Activated CD4-positive, alpha-beta memory T cell treated with anti-CD3 and anti-CD28 coated beads, Interleukin-2, amount 10 ng/mL, durations not matched to agents 7 days and 5 days (primary cell): ENCODE data around the gene GID4. TPM values are rescaled to one million over a fixed set of nuclear protein-coding genes. Genes with fewer than 3 reads are reported as not detected.

Experiments
- CTCF ChIA-PET: fragments of 350-600 bp; sonication (Branson Sonifier 250); formaldehyde crosslinking; loops from one replicate; lab custom pipeline; 2021; ENCODE audit warnings: antibody characterized with exemption, inconsistent platforms; lab: Charles Lee
- POLR2A ChIA-PET: fragments of 350-600 bp; sonication (Branson Sonifier 250); formaldehyde crosslinking; loops from one replicate; lab custom pipeline; 2021; ENCODE audit warnings: antibody characterized with exemption; lab: Charles Lee
- DNase-seq: peaks from one replicate; pipeline ENCODE4 v3.0.0-alpha.2; 2020
- H3K27ac Mint-ChIP-seq: one replicate; pipeline ENCODE4 v1.8.0; 2021; ENCODE audit warnings: mild to moderate bottlenecking, mixed read lengths
- H3K27me3 Mint-ChIP-seq: one replicate; pipeline ENCODE4 v1.8.0; 2021; ENCODE audit warnings: mixed read lengths
- H3K36me3 Mint-ChIP-seq: one replicate; pipeline ENCODE4 v1.8.0; 2021; ENCODE audit warnings: low read depth, mixed read lengths
- H3K4me1 Mint-ChIP-seq: one replicate; pipeline ENCODE4 v1.8.0; 2021; ENCODE audit warnings: mixed read lengths
- H3K4me3 Mint-ChIP-seq: one replicate; pipeline ENCODE4 v1.8.0; 2021; ENCODE audit warnings: mild to moderate bottlenecking, mixed read lengths
- H3K9me3 Mint-ChIP-seq: one replicate; pipeline ENCODE4 v1.8.0; 2021; ENCODE audit warnings: mixed read lengths
- total RNA-seq, 2 experiments: library from RNA; stranded (reverse); gene quantifications; one replicate each; pipeline ENCODE4 v1.2.3, GENCODE V29; 2021

Gene GID4
- total RNA-seq, 2 experiments from 2014 or later: 9.3 to 10.2 TPM

DNA sequence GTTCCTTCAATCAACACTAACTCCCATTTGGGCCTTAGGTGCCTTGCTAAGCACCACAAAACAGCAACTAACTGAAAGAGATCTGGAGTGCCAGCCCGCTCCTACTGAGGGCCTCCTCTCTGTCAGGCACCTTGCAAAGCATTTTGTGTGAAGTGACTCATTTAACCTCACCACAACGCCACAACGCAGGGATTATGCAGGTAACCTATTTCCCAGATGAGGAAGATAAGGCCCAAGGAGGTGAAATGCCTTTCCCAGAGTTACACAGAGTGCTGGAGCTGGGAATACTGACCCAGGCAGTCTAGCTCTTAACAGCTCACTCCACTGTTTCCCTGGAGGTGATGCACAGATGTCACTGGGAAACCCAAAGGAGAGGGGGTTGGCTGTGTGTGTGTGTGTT, 33.7 kb upstream of the GID4 start:
- POLR2A ChIA-PET: no interaction called here
- CTCF ChIA-PET: no interaction called here
- Mint-ChIP-seq H3K36me3 (no peaks in the 10 kb centered on the region), H3K4me3 (no peak overlapping the region), H3K4me1 (peaks cover 9% of the 10 kb centered on the region), H3K9me3 (no peaks in the 10 kb centered on the region), H3K27me3 (no peaks in the 10 kb centered on the region), H3K27ac (no peak overlapping the region)
- no peak for DNase-seq

DNA sequence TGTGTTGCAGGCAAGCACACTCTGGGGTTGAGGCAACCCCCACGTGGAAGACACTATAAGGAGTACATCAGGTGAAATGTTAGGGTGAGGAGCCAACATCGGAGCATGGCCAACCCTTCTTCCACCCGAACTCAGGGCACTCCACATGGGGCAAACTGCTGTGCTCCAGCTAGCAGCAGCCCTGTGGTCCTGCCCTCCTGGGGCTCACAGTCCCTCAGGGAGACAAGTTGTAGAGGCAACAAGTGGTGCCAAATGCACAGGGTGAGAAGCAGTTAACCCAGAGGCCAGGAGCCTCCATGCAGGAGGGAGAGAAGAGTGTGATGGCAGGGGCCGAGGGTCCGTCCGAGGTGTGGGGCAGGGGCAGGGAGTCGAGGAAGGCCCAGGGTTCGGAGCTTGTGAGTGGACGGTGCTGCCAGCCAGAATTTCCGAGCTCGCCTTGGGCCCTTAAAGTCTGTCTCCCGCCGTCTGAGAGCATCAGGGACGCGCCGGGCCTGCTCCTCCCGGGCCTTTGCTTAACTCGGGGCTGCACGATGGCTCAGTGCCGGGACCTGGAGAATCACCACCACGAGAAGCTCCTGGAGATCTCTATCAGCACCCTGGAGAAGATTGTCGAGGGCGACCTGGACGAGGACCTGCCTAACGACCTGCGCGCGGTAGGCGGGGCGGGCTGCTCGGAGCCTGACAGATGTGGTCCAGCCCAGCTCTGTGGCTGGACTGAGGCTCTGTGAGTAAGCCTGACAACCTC, 32.5 kb upstream of the GID4 start:
- no peaks in the 10 kb centered on the region for H3K27me3 Mint-ChIP-seq
- H3K4me3 Mint-ChIP-seq: no peak overlapping the region
- H3K36me3 Mint-ChIP-seq: no peaks in the 10 kb centered on the region
- DNase-seq: no peak
- no peaks in the 10 kb centered on the region for H3K9me3 Mint-ChIP-seq
- H3K27ac Mint-ChIP-seq: no peak overlapping the region
- ChIA-PET POLR2A (no interaction called here), CTCF (no interaction called here)
- peaks cover 9% of the 10 kb centered on the region for H3K4me1 Mint-ChIP-seq

DNA sequence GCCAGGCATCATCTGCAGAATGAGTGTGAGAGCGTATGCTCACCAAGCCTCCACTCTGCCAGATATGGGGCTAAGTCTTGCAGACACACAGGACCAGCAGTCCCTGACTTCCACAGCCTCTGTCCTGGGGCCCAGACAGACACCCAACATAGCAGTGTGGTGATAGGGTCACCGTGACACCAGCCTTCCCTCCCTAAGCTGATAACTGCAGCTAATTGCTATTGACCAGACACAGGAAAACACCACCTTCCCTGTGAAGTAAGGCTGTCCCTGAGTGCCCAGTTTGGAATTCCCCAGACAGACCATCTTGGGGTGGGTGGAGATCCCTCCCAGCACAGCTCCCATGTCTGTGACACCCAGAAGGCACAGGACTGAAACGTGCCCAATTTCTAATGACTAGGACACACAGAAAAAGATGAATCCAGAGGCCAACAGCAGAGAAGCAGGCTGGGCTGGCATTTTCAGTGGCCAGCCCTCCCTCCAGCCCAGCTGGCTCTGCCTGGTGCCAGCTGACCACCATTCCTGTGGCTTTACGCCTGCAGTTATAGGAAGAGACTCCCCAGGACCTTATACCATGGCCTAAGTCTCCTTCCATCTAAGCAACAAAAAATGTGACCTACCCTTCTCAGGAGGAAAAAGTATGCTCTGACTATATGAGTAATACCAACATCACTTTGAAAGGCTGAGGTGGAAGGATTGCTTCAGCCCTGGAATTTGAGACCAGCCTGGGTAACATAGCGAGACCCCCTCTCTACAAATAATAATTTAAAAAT, 30.5 kb upstream of the GID4 start:
- no peaks in the 10 kb centered on the region for H3K9me3 Mint-ChIP-seq
- no peak for DNase-seq
- CTCF ChIA-PET: no interaction called here
- no peak overlapping the region for H3K4me3 Mint-ChIP-seq
- POLR2A ChIA-PET: no interaction called here
- H3K36me3 Mint-ChIP-seq: no peaks in the 10 kb centered on the region
- H3K4me1 Mint-ChIP-seq: peaks cover 9% of the 10 kb centered on the region
- H3K27ac Mint-ChIP-seq: no peak overlapping the region
- no peaks in the 10 kb centered on the region for H3K27me3 Mint-ChIP-seq

DNA sequence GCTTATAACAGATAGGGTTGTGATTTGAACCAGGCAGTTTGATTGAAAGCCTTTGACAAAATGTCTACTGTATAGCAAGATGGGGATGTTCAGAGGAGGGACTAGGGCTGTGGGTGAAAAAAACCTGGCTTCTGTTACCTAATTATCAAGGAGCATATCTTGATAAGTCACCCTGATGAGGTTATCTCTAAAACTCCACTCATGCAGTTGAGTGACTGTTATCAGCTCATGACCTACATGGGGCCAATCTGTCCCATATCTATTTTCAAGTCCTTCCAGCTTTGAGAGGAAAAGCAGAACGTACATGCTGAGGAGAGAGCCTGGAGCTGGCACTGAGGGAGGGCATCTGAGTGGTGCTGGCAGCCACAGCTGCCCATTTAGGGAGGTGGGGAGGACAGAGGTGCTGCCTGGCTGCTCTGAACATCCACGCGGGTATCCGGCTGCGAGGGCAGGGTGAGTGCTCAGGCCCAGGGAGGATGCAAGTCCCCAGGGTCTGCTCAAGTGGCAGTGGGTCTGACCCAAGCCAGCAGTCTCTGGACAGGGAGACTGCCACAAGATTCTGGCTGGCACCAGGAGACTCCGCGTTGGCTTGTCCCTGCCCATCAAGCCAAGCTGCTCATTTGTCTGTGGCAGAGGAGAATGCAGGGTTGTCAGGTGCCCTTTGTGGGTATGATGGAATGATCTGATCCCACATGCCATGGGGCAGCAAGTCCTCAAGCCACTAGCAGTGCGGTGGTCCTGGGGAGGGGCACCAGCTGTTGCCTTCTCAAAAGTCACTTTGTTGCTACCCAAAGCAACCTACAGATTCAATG, 29.4 kb upstream of the GID4 start:
- Mint-ChIP-seq H3K4me1 (peaks cover 9% of the 10 kb centered on the region), H3K4me3 (no peak overlapping the region), H3K27me3 (no peaks in the 10 kb centered on the region), H3K27ac (no peak overlapping the region), H3K9me3 (no peaks in the 10 kb centered on the region), H3K36me3 (no peaks in the 10 kb centered on the region)
- ChIA-PET POLR2A (no interaction called here), CTCF (interaction anchor here (1.2 kb wide), 1 partner anchor 23 kb away, joined by 3 read pairs; no protein-coding TSS in a partner anchor)
- no peak for DNase-seq

DNA sequence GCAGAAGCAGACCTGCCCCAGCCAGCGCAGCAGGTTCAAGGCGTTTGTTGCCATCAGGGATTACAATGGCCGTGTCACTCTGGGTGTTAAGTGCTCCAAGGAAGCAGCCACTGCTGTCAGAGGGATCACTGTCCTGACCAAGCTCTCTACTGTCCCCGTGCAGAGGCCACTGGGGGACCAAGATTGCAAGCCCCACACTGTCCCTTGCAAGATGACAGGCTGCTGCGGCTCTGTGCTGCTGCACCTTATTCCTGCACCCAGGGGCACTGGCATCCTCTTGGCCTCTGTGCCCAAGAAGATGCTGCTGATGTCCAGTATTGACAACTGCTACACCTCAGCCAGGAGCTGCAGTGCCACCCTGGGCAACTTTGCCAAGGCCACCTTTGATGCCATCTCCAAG, 27.9 kb upstream of the GID4 start:
- Mint-ChIP-seq H3K27ac (no peak overlapping the region), H3K4me1 (no peaks in the 10 kb centered on the region), H3K4me3 (no peak overlapping the region), H3K9me3 (no peaks in the 10 kb centered on the region), H3K36me3 (no peaks in the 10 kb centered on the region), H3K27me3 (no peaks in the 10 kb centered on the region)
- POLR2A ChIA-PET: no interaction called here
- no peak for DNase-seq
- CTCF ChIA-PET: interaction anchor here (0.5 kb wide), 1 partner anchor 276 kb away, joined by 3 read pairs; no protein-coding TSS in a partner anchor

DNA sequence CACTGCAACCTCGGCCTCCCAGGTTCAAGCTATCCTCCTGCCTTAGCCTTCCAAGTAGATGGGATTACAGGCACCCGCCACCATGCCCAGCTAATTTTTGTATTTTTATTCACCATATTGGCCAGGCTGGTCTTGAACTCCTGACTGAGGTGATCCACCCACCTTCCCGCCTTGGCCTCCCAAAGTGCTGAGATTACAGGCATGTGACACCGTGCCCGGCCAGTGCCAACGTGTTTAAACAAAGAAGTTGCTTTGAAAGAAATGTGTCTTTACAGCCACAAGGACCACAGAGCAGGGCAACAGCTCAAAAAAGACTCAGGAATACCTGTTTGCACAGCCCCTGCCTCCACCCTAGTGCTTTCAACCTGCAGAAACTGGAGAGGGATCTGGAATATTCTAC, 25.2 kb upstream of the GID4 start:
- Mint-ChIP-seq H3K36me3 (peaks cover 2% of the 10 kb centered on the region), H3K27ac (no peak overlapping the region)

DNA sequence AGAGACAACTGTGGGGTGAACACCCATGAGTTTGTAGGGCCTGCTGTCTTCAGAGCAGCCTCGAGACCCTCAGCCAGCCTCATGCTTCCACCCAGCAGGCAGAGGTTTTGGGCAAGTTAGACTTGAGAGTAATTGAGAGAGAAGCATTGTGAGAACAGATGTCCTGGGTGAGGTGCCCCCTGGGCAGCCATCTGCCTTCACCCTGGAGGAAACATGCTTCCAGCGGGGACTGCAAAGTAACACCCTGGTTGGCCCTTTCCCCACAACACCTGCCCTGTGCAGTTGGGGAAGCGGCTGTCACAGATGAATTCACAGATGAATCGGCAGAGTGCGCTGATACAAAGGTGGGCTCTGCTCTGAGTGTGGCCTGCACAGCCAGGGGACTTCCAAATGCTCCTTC, 23.6 kb upstream of the GID4 start:
- H3K9me3 Mint-ChIP-seq: no peaks in the 10 kb centered on the region
- H3K36me3 Mint-ChIP-seq: peaks cover 2% of the 10 kb centered on the region
- H3K27ac Mint-ChIP-seq: no peak overlapping the region
- no peaks in the 10 kb centered on the region for H3K4me1 Mint-ChIP-seq
- no peak overlapping the region for H3K4me3 Mint-ChIP-seq
- CTCF ChIA-PET: no interaction called here
- no peaks in the 10 kb centered on the region for H3K27me3 Mint-ChIP-seq
- POLR2A ChIA-PET: no interaction called here
- DNase-seq: no peak

More for the DNA sequence above, 25.2 kb upstream of the GID4 start:
- no peak for DNase-seq
- H3K4me1 Mint-ChIP-seq: no peaks in the 10 kb centered on the region
- no peaks in the 10 kb centered on the region for H3K27me3 Mint-ChIP-seq
- CTCF ChIA-PET: no interaction called here
- POLR2A ChIA-PET: interaction anchor here (1.1 kb wide), 1 partner anchor 19 kb away, joined by 4 read pairs; no protein-coding TSS in a partner anchor
- no peak overlapping the region for H3K4me3 Mint-ChIP-seq
- H3K9me3 Mint-ChIP-seq: no peaks in the 10 kb centered on the region

DNA sequence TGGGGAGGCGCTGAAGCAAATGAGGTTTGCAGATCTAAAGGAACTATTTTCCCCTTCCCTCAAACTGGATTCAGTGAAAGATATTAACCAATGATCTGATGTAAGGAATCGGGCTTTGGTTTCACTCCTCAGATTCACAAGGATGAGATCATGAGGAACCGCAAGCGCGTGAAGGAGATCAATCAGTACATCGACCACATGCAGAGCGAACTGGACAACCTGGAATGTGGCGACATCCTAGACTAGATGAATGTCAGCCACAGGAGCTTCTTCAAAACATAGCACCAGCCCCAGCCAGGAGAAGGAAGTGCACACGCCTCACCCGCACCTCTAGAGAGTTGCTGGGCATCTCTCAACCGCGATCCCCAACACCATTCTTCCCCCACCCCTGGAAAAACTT, 22.8 kb upstream of the GID4 start:
- no peaks in the 10 kb centered on the region for H3K4me1 Mint-ChIP-seq
- H3K36me3 Mint-ChIP-seq: peaks cover 2% of the 10 kb centered on the region
- DNase-seq: no peak
- H3K4me3 Mint-ChIP-seq: no peak overlapping the region
- POLR2A ChIA-PET: no interaction called here
- CTCF ChIA-PET: interaction anchor here (0.7 kb wide), 1 partner anchor 572 kb away, joined by 6 read pairs; no protein-coding TSS in a partner anchor
- H3K9me3 Mint-ChIP-seq: no peaks in the 10 kb centered on the region
- no peak overlapping the region for H3K27ac Mint-ChIP-seq
- H3K27me3 Mint-ChIP-seq: no peaks in the 10 kb centered on the region

DNA sequence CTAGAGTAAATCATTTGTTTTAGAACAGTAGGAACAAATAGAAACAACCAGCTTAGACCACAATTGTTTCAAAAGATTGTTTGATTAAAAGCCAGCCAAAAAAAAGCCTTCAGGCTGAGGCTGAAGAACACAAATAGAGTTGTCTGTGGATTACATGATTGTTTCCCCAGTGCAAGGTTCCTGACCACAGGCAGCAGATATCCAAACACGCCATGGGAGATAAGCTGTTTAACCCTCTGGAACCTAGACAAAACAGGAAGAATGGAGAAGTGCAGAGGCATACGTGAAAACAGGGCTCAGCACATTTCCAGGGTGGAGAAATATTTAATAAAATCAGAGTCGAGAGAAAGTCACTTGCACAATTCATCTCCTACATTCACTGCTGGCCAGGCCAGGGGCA, 21.2 kb upstream of the GID4 start:
- Mint-ChIP-seq H3K36me3 (peaks cover 2% of the 10 kb centered on the region), H3K27me3 (no peaks in the 10 kb centered on the region), H3K9me3 (no peaks in the 10 kb centered on the region), H3K4me1 (no peaks in the 10 kb centered on the region), H3K4me3 (no peak overlapping the region), H3K27ac (no peak overlapping the region)
- no peak for DNase-seq
- CTCF ChIA-PET: interaction anchor here (0.6 kb wide), 1 partner anchor 522 kb away, joined by 3 read pairs; the partner anchor contains the start of gene RASD1
- POLR2A ChIA-PET: no interaction called here

DNA sequence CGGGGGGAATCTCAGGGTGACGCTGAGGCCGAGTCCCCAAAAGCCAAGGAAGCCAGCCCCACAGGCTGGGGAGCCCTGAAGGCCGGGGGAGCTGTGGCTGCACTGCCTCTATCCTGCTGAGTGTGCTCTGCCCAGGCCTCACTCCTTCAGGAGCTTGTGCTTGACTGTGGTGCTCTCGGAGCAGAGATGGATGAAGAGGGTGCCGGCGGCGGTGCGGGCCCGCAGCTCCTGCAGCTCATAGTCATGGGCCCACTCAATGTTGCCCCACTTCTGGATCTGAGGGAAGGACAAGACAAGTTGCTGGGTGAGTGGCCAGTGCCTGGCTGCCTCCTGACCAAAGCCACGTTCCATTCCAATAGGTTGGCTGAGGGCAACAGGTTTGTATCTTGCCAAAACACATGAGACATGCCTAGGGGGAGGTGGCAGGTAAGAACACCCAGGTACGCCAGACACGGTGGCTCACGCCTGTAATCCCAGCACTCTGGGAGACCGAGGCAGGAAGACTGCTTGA, 20.7 kb upstream of the GID4 start:
- DNase-seq: no peak
- no peaks in the 10 kb centered on the region for H3K9me3 Mint-ChIP-seq
- peaks cover 2% of the 10 kb centered on the region for H3K36me3 Mint-ChIP-seq
- no peak overlapping the region for H3K27ac Mint-ChIP-seq
- H3K4me3 Mint-ChIP-seq: no peak overlapping the region
- ChIA-PET POLR2A (no interaction called here), CTCF (interaction anchor here (0.6 kb wide), 1 partner anchor 523 kb away, joined by 3 read pairs; the partner anchor contains the start of gene RASD1)
- no peaks in the 10 kb centered on the region for H3K4me1 Mint-ChIP-seq
- no peaks in the 10 kb centered on the region for H3K27me3 Mint-ChIP-seq

DNA sequence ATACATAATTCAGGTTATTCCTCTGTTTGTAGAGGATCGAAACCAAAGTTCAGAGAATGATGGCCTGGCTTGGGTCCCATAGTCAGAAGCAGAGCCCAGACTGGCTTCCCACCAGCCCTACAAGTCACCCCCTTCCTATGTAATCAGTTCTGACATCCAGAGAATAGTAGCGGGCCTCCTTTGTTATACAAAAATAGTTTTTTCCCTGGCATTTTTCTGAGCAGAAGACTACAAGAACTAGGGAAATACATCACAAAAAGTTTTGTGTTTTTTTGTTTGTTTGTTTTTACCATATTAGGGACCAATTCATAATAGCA, 19.4 kb upstream of the GID4 start:
- H3K27me3 Mint-ChIP-seq: no peaks in the 10 kb centered on the region
- no peak overlapping the region for H3K4me3 Mint-ChIP-seq

DNA sequence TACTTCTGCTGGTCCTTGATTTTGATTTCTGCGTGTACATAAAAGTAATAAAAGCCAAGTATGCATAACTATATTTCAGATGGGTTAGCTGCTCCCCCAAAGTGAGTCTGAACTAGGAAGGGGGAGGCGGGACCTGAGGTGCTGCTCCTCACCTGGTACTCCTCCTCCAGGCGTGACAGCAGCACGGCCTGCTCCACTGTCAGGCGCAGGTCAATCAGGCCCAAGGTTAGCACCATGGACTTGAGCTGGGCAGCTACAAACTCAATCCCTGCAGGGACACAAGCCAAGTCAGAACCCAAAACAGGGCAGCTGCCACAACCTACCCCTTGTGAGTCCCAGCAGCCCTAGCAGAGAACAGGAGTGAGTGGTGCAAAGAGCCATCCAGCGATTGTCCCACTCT, 18.2 kb upstream of the GID4 start:
- POLR2A ChIA-PET: no interaction called here
- Mint-ChIP-seq H3K27ac (no peak overlapping the region), H3K4me1 (peaks cover 11% of the 10 kb centered on the region), H3K27me3 (no peaks in the 10 kb centered on the region), H3K36me3 (peaks cover 5% of the 10 kb centered on the region), H3K9me3 (no peaks in the 10 kb centered on the region), H3K4me3 (no peak overlapping the region)
- DNase-seq: no peak
- CTCF ChIA-PET: no interaction called here

More for the DNA sequence above, 19.4 kb upstream of the GID4 start:
- CTCF ChIA-PET: no interaction called here
- no peak for DNase-seq
- H3K4me1 Mint-ChIP-seq: no peaks in the 10 kb centered on the region
- no peak overlapping the region for H3K27ac Mint-ChIP-seq
- no peaks in the 10 kb centered on the region for H3K9me3 Mint-ChIP-seq
- POLR2A ChIA-PET: no interaction called here
- peaks cover 2% of the 10 kb centered on the region for H3K36me3 Mint-ChIP-seq

DNA sequence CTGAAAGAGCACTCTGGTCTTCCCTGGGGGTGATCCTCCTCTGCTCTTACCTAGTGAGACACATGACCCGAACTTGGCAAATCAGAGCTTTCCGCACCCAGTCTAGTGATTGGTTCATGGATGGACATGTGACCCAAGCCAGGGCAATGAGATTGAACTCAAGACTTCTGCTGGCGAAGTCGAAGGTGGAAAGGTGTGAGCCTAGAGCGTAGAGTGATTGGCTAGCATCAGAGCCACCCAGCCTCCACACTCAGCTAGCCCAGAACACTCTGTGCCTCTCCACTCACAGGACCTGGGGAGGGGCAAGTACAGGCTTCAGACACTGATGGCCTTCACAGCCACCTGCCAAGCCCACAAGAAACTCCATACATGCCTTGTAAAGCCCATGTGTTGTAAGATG, 17.8 kb upstream of the GID4 start:
- Mint-ChIP-seq H3K4me1 (peaks cover 15% of the 10 kb centered on the region), H3K36me3 (peaks cover 5% of the 10 kb centered on the region), H3K9me3 (no peaks in the 10 kb centered on the region), H3K27me3 (no peaks in the 10 kb centered on the region), H3K4me3 (no peak overlapping the region), H3K27ac (no peak overlapping the region)
- no peak for DNase-seq
- ChIA-PET POLR2A (no interaction called here), CTCF (no interaction called here)
